ENCODE data around the gene CABP7. TPM values are rescaled to one million over a fixed set of nuclear protein-coding genes. Genes with fewer than 3 reads are reported as not detected.

The CABP7 gene
- total and polyA plus RNA-seq, 9 donors = 0.04 to 0.23 (median 0.07) TPM; not detected in 6

GRCh38 chr22:29726106-29726505 lies 6.3 kb downstream of the CABP7 start:
- H3K36me3 ChIP-seq = no peaks in the 10 kb centered on the region

GRCh38 chr22:29726512-29727130 lies 6.8 kb downstream of the CABP7 start:
- H3K27ac ChIP-seq = no peak overlapping the region
- TF ChIP-seq POLR2A (IDR thresholded peaks at IDR 0.05) = no peak
- no peak for TF ChIP-seq EP300 (IDR thresholded peaks at IDR 0.05)
- TF ChIP-seq CTCF (IDR thresholded peaks at IDR 0.05) = no peak
- DNase-seq = no peak
- 31 to 44% (median 40%) methylated on average over 14 to 15 of the region's 15 CpGs for WGBS, 3 donors
- H3K4me3 ChIP-seq = no peak overlapping the region
- no peaks in the 10 kb centered on the region for H3K36me3 ChIP-seq
- H3K4me1 ChIP-seq (ENCODE audit: insufficient read depth) = no peaks in the 10 kb centered on the region
- H3K27me3 ChIP-seq = no peaks in the 10 kb centered on the region
- no peaks in the 10 kb centered on the region for H3K9me3 ChIP-seq
- intact Hi-C loops (cut with DNase I) = no loop called here

More at GRCh38 chr22:29726106-29726505, 6.3 kb downstream of the CABP7 start:
- Histone ChIP-seq H3K27ac (no peak overlapping the region), H3K27me3 (no peaks in the 10 kb centered on the region), H3K9me3 (no peaks in the 10 kb centered on the region), H3K4me3 (no peak overlapping the region), H3K4me1 (ENCODE audit: insufficient read depth) (no peaks in the 10 kb centered on the region)
- 61 to 70% (median 69%) methylated on average over 4 to 7 of the region's 7 CpGs for WGBS, 3 donors
- TF ChIP-seq EP300 (IDR thresholded peaks at IDR 0.05) (no peak), POLR2A (IDR thresholded peaks at IDR 0.05) (no peak), CTCF (IDR thresholded peaks at IDR 0.05) (no peak)
- intact Hi-C loops (cut with DNase I) = no loop called here
- DNase-seq = no peak

GRCh38 chr22:29727131-29727523 lies 7.3 kb downstream of the CABP7 start:
- no peaks in the 10 kb centered on the region for H3K4me1 ChIP-seq (ENCODE audit: insufficient read depth)
- no peaks in the 10 kb centered on the region for H3K36me3 ChIP-seq
- H3K27me3 ChIP-seq = no peaks in the 10 kb centered on the region
- intact Hi-C loops (cut with DNase I) = no loop called here
- no peak overlapping the region for H3K27ac ChIP-seq
- peak; percentile 27 to 61 (median 37) for DNase-seq
- TF ChIP-seq POLR2A (IDR thresholded peaks at IDR 0.05) (no peak), CTCF (IDR thresholded peaks at IDR 0.05) (no peak), EP300 (IDR thresholded peaks at IDR 0.05) (no peak)
- no peak overlapping the region for H3K4me3 ChIP-seq
- WGBS, 3 donors = 3 to 4% (median 4%) methylated on average over 16 to 17 of the region's 17 CpGs
- no peaks in the 10 kb centered on the region for H3K9me3 ChIP-seq

GRCh38 chr22:29729161-29729560 lies 9.4 kb downstream of the CABP7 start:
- no peak overlapping the region for H3K4me3 ChIP-seq
- no peak overlapping the region for H3K27ac ChIP-seq
- no peaks in the 10 kb centered on the region for H3K36me3 ChIP-seq
- H3K4me1 ChIP-seq (ENCODE audit: insufficient read depth) = no peaks in the 10 kb centered on the region
- no peaks in the 10 kb centered on the region for H3K9me3 ChIP-seq
- no peaks in the 10 kb centered on the region for H3K27me3 ChIP-seq
- DNase-seq = no peak
- 86 to 93% (median 90%) methylated on average over 20 of the region's 20 CpGs for WGBS, 3 donors
- intact Hi-C loops (cut with DNase I) = no loop called here
- no peak for TF ChIP-seq CTCF (IDR thresholded peaks at IDR 0.05)
- TF ChIP-seq EP300 (IDR thresholded peaks at IDR 0.05) = no peak
- TF ChIP-seq POLR2A (IDR thresholded peaks at IDR 0.05) = no peak
